SKM-1 treated with dmso at 0.1 percent for 144 hours (cell line): ENCODE data around the gene RANBP10.
"Not testable (repeated sequence)": the region's sequence is repeated elsewhere in the genome, so short reads cannot be mapped to it uniquely, and the experiment has no call there.

Experiments used
- DNase-seq: peaks from one replicate; lab custom pipeline; 2025; ENCODE audit not compliant: unreplicated experiment; lab: John Stamatoyannopoulos, UW

RANBP10 gene

DNA sequence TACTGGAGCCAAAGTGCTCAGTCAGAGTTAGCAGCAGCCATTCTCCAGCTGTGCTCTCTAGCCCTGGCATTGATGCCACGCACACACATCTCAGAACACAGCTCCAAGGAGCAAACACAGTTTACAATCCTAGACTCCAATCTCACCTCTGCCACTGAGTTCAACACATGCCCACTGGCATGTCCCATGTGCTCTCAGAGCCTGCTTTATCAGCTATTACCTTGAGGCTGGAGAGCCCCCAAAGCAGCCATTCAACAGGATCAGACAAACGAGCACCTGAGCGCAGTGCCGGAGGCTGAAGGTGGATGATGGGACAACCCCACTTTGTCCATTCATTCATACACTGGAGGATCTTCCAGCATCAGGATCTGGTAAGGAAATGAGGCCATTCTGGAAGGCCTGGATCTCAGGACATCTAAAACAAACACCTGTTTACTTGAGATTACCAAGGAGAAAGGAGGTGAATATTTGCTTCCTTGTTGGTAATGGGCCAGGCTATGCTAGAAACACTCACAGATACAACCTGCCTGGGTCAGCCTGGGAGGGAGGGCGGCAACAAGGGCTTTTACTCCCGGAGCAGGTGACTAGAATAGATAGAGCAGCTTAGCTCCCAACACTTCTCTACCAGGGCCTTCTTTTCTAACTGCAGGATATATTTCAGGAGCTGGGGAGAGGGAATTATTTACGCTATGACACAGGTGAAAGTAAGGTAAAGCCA is 25.4 kb downstream of the RANBP10 start:
- DNase-seq, result no peak

DNA sequence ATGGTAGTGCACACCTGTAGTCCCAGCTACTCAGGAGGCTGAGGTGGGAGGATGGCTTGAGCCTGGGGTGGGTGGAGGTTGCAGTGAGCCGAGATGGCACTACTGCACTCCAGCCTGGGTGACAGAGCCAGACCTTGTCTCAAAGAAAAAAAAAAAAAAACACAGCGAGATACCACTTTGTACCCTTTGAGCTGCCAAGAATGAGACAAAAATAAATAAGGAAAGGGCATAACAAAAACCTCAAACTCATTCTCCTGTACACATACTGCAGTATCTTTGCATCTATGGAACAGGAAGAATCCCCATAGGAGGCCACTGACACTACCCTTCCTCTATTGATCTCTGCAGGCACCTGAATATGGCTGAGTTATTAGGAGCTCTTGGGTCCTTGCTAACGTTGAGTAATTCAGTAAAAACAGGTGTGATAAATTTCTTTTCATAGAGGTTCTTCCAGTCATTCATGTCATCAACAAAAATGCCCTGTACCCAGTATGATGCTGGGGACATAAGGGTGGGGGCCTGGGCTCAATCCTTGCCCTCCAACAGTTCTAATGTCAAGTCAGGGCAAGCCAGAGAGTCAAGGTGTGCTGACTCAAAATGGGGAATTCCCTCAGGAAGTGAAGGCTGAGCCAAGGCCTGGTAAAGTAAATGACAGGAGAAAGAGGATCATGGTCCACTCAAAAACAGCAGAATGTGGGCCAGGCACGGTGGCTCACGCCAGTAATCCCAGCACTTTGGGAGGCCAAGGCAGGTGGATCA is 26.9 kb downstream of the RANBP10 start:
- DNase-seq, result no peak

DNA sequence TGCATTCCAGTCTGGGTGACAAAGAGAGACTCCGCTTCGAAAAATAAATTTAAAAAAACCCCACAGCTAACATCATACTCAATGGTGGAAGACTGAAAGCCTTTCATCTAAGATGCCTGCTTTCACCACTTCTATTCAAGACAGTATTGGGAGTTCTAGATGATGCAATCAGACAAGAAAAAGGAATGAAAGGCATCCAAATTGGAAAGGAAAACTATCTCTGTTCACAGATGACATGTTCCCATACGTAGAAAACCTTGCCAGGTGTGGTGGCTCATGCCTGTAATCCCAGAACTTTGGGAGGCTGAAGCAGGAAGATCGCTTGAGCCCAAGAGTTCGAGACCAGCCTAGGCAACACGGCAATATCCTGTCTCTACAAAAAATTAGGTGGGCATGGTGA is 31.1 kb downstream of the RANBP10 start:
- no peak for DNase-seq

DNA sequence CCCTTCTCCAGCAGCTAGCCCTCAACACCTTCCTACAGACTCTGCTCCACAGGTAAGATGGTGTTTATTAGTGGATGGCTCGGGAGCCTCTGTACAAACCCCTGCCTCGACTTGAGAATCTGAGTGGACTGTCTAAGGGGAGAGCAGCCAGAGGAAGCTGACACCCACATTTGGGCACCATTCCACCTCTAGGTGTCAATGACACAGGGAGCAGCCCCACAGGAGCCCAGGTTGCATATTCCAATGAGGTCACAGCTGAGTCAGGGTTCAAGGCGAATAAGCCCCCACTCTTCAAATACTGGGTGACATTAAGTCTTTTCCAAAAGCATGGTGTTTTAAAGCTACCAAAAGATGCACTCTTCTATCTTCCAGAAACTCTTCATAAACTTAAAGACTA is 31.9 kb downstream of the RANBP10 start:
- no peak for DNase-seq

DNA sequence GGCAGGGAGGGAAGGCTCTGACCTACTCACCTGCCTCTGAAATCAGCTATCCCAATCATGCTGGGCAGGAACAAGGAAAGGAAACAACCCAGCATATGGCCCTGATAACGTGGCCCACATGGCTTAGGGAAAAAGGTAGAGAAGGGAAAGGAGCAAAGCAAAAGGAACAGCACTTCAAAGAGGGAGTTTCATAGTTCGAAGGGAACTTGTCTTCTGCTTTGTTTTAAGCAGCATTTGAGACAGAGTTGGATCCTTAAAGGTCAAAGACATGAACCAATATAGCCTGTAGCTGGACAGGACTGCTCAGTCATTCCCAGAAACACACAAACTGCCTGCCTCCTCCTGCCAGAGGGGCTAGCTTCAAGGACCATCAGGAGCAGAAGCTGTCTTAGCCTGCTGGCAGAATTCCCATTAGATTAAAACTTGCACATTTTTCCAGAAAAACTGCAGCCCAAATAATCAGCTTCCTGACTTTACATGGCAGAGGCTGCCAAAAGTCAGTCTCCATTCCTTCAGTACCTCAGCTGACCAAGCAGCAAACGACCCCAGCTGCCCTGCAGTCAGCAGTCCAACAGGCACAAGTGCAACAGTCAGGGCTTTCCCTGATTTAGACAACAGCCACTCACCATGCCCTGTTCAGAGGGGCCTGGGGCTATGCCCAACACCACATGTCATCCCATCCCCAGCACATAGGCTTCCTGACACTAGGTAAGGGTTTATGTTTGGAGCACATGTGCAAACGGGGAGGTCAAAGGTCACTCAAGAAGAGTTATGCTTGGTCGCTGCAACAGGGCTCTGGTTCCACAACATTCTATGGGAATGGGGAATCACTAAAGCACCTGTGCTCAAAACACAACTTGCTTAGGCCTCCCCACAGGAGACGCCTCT is 32.5 kb downstream of the RANBP10 start:
- no peak for DNase-seq

DNA sequence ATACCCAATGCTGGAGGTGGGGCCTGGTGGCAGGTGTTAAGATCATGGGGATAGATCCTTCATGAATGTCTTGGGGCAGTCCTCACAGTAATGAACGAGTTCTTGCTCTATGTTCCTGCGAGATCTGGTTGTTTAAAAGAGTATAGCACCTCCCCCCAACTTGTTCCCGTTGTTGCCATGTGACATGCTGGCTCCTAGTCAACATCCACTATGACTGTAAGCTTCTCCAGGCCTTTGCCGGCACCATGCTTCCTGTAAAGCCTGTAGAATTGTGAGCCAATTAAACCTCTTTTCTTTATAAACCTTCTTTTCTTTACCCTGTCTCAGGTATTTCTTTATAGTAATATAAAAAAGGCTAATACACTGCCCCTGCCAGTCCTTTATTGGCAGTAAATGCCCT is 33.3 kb downstream of the RANBP10 start:
- DNase-seq, result no peak

DNA sequence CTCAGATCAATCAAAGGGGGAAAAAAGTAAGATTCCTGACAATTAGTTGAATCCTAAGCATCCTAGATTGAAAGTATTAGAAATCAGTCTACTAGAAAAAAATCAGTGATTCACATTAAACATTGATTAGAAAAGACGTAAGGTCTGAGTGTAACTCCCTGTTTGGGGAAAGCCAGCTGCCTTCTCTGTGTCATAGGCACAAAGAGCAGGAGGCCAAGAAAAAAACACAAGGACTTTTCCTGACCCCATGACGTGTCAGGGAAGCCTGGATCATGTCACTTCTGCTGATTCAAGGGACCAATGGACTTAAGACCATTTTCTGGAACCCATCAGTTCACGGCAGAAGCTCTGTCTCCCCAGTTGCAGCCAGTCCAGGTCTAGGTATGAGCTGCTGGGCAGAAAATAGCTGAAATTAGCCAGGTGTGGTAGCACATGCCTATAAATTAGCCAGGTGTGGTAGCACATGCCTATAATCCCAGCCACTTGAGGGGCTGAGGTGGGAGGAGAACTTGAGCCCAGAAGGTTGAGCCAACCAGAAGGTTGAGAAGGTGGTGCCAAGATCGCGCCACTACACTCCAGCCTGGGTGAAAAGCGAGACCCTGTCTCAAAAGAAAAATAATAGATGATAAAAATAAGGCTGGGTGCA is 35.9 kb downstream of the RANBP10 start:
- no peak for DNase-seq

DNA sequence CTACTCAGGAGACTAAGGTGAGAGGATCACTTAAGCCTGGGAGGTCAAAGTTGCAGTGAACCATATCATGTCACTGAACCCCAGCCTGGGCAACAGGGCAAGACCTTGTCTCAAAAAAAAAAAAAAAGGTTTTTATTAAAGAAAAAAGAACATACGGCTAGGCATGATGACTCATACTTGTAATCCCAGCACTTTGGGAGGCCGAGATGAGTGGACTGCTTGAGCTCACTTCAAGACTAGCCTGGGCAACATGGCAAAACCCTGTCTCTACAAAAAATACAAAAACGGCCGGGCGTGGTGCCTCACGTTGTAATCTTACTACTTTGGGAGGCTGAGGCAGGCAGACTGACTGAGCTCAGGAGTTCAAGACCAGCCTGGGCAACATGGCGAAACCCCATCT is 38.4 kb downstream of the RANBP10 start:
- DNase-seq, result no peak

DNA sequence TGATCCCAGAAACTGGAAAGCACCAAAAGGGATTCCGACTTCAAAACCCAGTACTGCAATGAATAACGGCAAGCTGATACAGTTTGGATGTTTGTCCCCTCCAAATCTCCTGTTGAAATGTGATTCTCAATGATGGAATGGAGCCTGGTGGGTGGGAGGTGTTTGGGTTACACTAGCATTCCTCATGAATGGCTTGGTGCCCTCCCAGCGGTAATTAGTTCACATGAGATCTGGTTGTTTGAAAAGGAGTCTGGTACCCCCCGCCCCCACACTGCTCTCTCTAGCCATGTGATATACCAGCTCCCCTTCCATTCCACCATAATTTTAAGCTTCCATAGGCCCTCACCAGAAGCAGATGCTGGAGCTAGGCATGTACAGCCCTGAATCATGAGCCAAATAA is 40.1 kb downstream of the RANBP10 start:
- DNase-seq, result no peak

DNA sequence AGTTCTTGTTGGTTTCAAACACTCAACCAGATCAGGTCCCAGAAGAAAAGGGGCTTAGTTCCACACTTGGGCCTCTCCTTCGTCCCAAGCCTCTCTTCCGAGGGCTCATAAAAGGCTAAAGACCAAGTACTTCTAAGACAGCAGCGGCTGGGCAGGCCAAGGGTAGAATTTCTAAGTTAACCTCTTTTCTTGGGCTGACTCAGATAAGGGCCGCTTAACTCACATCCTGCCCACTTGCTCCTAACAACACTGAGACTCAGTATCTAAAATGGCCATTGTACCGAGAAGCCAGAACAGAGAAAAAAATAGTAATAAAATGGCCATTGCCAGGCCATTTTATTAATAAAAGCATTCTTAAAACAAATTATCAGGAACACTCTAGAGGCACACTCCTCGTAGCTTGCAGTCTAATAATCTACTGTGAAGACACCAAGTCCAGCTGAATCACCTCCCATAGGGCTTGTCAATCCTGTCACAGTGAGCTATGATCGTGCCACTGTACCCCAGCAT is 42.1 kb downstream of the RANBP10 start:
- DNase-seq, result no peak

DNA sequence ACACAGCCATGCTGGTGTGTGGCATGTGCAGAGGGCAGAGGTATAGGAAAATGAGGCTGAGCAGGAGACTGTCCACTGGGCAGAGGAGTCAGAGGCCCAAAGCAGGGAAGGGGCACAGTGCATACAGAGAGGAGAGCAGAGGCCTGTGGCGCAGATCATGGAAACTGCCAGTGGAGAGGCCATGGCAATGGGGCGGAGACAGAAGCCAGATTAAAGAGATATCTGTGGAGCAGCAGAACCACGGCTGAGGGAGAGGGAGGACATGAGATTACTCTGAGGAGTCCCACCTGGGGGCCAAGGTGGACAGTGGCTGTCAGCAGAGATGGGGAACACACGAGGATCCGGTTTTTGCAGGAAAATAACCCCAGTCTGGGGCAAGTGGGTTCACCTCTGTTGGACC is 43.3 kb downstream of the RANBP10 start:
- DNase-seq, result no peak

DNA sequence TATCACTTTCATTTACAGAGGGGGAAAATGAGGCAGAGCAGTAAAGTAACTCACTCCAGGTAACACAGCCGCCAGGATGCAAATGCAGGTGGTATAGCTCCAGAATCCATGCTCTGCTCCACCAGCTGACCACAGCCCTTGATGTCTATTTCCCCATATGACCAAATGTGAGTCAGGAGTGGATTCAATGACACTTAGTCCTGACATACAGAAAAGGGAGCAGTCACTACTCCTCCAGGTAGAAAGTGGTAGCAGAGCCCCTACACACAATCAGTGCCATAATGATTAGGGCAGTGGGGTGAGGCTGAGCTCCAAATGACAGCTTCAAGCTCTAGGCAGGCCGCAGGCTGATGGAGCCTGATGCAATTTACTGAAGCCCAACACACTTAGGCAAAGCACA is 44.0 kb downstream of the RANBP10 start:
- no peak for DNase-seq

DNA sequence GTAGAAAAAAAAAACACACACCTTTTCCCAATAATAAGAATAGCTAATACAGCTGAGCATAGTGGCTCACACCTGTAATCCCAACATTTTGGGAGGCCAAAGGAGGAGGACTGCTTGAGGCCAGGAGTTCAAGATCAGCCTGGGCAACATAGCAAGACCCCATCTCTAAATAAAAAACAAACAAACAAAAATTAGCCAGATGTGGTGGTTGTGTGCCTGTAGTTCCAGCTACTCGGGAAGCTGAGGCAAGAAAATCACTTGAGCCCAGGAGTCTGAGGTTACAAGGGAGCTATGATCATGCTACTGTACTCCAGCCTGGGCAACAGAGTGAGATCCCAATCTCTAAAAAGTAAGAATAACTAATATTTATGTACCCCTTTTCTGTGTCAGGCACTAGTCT is 44.4 kb downstream of the RANBP10 start:
- no peak for DNase-seq

DNA sequence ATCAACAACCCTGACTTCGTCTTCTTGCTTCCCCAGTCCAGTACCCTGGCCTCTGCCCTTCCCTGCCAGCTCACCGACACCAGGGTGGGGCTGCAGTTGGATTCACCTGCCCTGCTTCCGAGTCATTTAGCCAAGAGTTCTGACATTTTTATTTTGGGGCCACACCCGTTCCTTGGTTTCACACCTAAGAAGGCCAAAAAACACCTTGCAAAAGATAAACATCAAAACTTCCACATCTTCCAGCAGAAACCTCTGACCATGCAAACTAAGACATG is 45.5 kb downstream of the RANBP10 start:
- DNase-seq, result no peak

DNA sequence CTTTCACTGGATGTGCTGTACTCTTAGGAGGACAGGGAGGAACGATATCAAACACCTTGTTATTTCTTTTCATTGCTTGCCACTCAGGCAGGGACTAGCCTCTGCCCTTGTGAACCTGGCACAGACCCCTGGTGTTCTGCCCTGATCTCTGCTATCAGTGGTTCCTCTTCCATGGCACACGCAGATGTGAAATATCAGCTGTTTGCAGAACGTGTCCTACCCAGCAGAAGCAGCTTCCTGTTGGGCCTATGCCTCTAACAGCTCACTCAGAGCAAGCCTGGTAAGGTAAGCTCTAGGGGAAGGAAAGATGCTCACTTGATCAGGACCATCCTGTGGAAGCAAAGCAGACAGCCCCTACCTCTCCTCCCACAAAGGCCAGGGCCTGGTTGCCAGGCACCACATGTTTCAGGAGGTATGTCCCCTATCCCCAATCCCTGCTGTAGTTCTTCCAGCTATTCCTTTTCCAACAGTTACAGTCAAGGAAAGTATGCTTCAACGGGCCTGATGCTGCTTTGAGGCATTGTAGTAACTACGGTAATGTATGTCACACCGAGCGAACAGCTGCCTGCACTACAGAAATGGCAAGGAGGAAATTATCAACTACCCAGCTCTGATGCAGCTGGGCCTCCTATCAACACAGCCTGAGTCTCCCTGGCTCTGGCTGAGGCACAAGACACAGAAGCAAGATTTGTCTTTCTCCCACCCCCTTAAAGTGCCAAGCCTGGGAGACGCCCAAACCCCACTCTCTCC is 46.0 kb downstream of the RANBP10 start:
- no peak for DNase-seq

DNA sequence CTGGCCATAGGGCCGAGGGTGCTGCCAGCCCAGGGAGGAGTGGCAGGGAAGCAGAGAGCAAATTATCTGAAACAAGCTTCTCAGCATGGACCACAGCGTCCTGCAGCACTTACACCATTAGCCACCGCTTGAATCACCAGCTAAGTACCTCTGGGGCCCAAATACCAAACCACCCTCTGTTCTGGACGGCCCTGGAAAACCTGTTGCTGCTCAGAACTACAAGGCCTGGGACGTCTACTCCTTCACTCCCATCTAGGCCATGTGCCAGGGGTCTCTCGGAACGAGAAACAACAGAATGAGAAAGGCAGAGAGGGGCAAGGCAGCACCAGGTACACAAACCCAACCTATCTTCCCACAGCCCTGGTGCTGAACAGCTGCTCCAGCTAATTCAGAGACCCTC is 47.4 kb downstream of the RANBP10 start:
- no peak for DNase-seq

DNA sequence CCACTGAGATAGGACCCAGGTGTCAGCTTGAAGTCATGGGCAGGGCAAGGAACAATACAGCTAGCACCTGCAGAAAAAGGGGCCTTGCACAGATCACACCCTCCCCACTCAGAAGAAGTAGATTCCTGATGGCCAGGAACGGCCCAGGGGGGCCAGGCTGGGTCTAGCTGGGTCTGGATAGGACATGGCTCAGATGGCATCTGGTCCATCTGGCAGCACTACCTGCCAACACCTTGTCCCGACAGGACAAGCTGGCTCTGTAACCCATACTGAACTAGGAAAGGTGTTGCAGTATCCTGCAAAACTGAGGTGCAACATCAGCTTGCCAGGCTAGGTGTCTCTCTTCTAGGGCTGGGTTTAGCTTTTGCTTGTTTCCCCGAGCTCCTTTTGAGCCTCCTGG is 48.4 kb downstream of the RANBP10 start:
- DNase-seq, result no peak

DNA sequence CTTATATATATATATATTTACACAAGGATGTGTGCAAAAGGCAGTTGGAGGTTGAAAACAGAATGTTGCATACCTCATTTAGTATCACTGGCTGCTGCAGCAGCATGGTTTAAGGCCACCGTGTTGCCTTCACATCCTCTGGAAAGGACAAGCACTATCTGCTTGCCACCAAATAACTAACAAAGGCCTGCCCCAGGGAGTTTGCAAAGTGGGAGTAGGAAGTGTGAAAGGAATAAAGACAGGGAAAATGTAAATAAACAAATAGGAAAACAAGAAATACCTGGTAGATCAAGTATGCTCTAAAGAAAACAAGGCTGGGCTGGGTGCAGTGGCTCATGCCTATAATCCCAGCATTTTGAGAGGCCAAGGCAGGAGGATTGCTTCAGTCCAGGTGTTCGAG is 53.7 kb downstream of the RANBP10 start:
- no peak for DNase-seq

DNA sequence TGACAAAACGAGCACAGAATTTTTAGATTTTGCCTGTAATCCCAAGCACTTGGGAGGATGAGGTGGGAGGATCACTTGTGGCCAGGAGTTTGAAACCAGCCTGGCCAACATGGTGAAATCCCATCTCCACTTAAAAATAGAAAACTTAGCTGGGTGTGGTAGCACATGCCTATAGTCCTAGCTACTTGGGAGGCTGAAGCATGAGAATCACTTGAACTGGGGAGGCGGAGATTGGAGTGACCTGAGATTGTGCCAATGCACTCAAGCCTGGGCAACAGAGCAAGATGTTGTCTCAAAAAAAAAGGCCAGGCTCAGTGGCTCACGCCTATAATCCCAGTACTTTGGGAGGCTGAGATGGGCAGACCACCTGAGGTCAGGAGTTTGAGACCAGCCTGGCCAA is 55.0 kb downstream of the RANBP10 start:
- DNase-seq, result not testable (repeated sequence)

DNA sequence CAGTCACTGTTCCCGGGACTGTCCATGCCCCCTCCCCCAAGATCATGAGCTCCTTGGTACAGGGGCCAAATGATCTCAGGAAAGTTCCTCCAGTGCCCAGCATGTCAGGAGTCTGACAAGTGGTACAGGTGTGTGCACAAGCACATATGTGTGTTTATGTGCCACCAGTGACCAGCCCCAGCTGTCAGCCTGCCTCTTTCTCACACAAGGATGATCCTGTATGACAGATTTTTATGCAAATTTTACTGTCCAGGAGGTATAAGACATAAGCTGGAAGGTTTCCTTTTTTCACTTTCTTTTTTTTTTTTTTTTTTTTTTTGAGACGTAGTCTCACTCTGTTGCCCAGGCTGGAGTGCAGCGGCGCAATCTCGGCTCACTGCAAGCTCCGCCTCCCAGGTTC is 55.9 kb downstream of the RANBP10 start:
- no peak for DNase-seq
